Liver (tissue), 9 donors: ENCODE data around the gene TMEM108. TPM values are rescaled to one million over a fixed set of nuclear protein-coding genes. Genes with fewer than 3 reads are reported as not detected.

ENCODE experiments used
- DNase-seq: peaks from one replicate; pipeline ENCODE4 v3.0.0-alpha.2; 2017; ENCODE audit warnings: low spot score
- H3K27ac ChIP-seq, 2 donors: one replicate each; pipeline ENCODE4 v1.7.0; 2013; ENCODE audit warnings: inconsistent platforms in 2 of 2, low read length in 2 of 2, control low read depth in 1 of 2, low read depth in 1 of 2, mild to moderate bottlenecking in 1 of 2
- H3K27me3 ChIP-seq, 4 donors: one replicate each; pipeline versions ENCODE4 v1.6.1 to v1.7.0; 2013; ENCODE audit warnings: low read length in 3 of 4, inconsistent platforms in 1 of 4, mild to moderate bottlenecking in 1 of 4, moderate library complexity in 1 of 4; ENCODE audit not compliant: control insufficient read depth in 4 of 4, insufficient read depth in 4 of 4
- H3K36me3 ChIP-seq, 4 donors: one replicate each; pipeline versions ENCODE4 v1.6.1 to v1.7.0; 2013; ENCODE audit warnings: low read length in 3 of 4, mild to moderate bottlenecking in 3 of 4, low read depth in 1 of 4, moderate library complexity in 1 of 4; ENCODE audit not compliant: control insufficient read depth in 4 of 4, insufficient read depth in 3 of 4
- H3K4me1 ChIP-seq, 4 donors: one replicate each; pipeline versions ENCODE4 v1.6.1 to v1.7.0; 2013; ENCODE audit warnings: low read length in 3 of 4, mild to moderate bottlenecking in 3 of 4, moderate library complexity in 1 of 4; ENCODE audit not compliant: control insufficient read depth in 4 of 4, insufficient read depth in 4 of 4
- H3K4me3 ChIP-seq, 3 donors: one replicate each; pipeline versions ENCODE4 v1.6.1 to v1.7.0; 2013; ENCODE audit warnings: low read length in 3 of 3, control low read depth in 1 of 3, low read depth in 1 of 3, mild to moderate bottlenecking in 1 of 3
- H3K9ac ChIP-seq, 2 donors: one replicate each; pipeline ENCODE4 v1.7.0; 2013; ENCODE audit warnings: low read length in 2 of 2, mild to moderate bottlenecking in 2 of 2, moderate library complexity in 2 of 2, control low read depth in 1 of 2, low read depth in 1 of 2
- H3K9me3 ChIP-seq, 4 donors: one replicate each; pipeline versions ENCODE4 v1.6.1 to v1.7.0; 2013; ENCODE audit warnings: low read length in 3 of 4; ENCODE audit not compliant: control insufficient read depth in 4 of 4
- EGR1 ChIP-seq, 2 donors: IDR thresholded peaks; 2 replicates each; pipeline ENCODE4 v1.6.1; 2016 to 2018; ENCODE audit warnings: antibody characterized with exemption in 2 of 2, low read depth in 2 of 2
- FOXA1 ChIP-seq: IDR thresholded peaks from 2 replicates; pipeline ENCODE4 v1.6.1; 2016; ENCODE audit warnings: antibody characterized with exemption
- FOXA2 ChIP-seq: IDR thresholded peaks from 2 replicates; pipeline ENCODE4 v1.6.1; 2016; ENCODE audit warnings: antibody characterized with exemption
- GABPA ChIP-seq, 2 donors: IDR thresholded peaks in 1 of 2; conservative IDR thresholded peaks in 1 of 2; 2 replicates each; pipeline ENCODE4 v1.6.1; 2016; ENCODE audit warnings: antibody characterized with exemption in 2 of 2, mild to moderate bottlenecking in 1 of 2, moderate library complexity in 1 of 2
- HNF4A ChIP-seq, 2 donors: conservative IDR thresholded peaks; 2 replicates each; pipeline ENCODE4 v1.6.1; 2016; ENCODE audit warnings: antibody characterized with exemption in 2 of 2, mild to moderate bottlenecking in 2 of 2
- HNF4G ChIP-seq: IDR thresholded peaks from 2 replicates; pipeline ENCODE4 v1.6.1; 2016; ENCODE audit warnings: antibody characterized with exemption
- JUND ChIP-seq, 2 donors: IDR thresholded peaks; 2 replicates each; pipeline ENCODE4 v1.6.1; 2016; ENCODE audit warnings: antibody characterized with exemption in 2 of 2
- NR2F2 ChIP-seq: IDR thresholded peaks from 2 replicates; pipeline ENCODE4 v1.6.1; 2016; ENCODE audit warnings: antibody characterized with exemption
- RAD21 ChIP-seq, 2 donors: IDR thresholded peaks; 2 replicates each; pipeline ENCODE4 v1.6.1; 2016; ENCODE audit warnings: antibody characterized with exemption in 2 of 2, mild to moderate bottlenecking in 2 of 2
- RXRA ChIP-seq, 2 donors: IDR thresholded peaks; 2 replicates each; pipeline ENCODE4 v1.6.1; 2017 to 2018; ENCODE audit warnings: antibody characterized with exemption in 2 of 2, mild to moderate bottlenecking in 1 of 2
- SP1 ChIP-seq: IDR thresholded peaks from 2 replicates; pipeline ENCODE4 v1.6.1; 2018; ENCODE audit warnings: antibody characterized with exemption, mild to moderate bottlenecking
- TAF1 ChIP-seq: conservative IDR thresholded peaks from 2 replicates; pipeline ENCODE4 v1.6.1; 2016; ENCODE audit warnings: antibody characterized with exemption, mild to moderate bottlenecking
- YY1 ChIP-seq: IDR thresholded peaks from 2 replicates; pipeline ENCODE4 v1.6.1; 2016; ENCODE audit warnings: antibody characterized with exemption, mild to moderate bottlenecking
- WGBS: extraction: QIAGEN DNeasy Blood & Tissue Kit; methylation state at CpG from one replicate; pipeline ENCODE4 v1.1.7; 2013; 5-methylcytosine and 5-hydroxymethylcytosine counted together
- polyA plus RNA-seq, 2 donors: library from polyadenylated mRNA; stranded (reverse) in 1 of 2; unstranded in 1 of 2; fragments of 200-250 nt in 1 of 2; fragments of >200 nt in 1 of 2; fragmentation: Nextera tagmentation in 1 of 2; extraction: Ambion mirVana in 1 of 2; gene quantifications; one replicate each; pipeline versions ENCODE4 v1.2.1 to v1.2.3, GENCODE V29; 2013 to 2015
- total RNA-seq, 2 donors: library from RNA; depleted of rRNA; stranded (reverse); fragments of >200 nt; gene quantifications; one replicate each; pipeline ENCODE4 v1.2.3, GENCODE V29; 2014
- TF ChIP-seq, protein P1 (sequence below): IDR thresholded peaks from 2 replicates; pipeline ENCODE4 v1.6.1; 2016; ENCODE audit warnings: antibody characterized with exemption
- TF ChIP-seq, protein P2 (sequence below): IDR thresholded peaks from 2 replicates; pipeline ENCODE4 v1.6.1; 2016; ENCODE audit warnings: antibody characterized with exemption
- TF ChIP-seq, protein P3 (sequence below): fragments of 150-350 bp; IDR thresholded peaks from 2 replicates; pipeline ENCODE4 v1.5.1; 2017; ENCODE audit warnings: improper control_type of control experiment, low read depth, low read length; ENCODE audit not compliant: missing input control
- TF ChIP-seq, protein P4 (sequence below): IDR thresholded peaks from 2 replicates; pipeline ENCODE4 v1.6.1; 2016; ENCODE audit warnings: antibody characterized with exemption
- TF ChIP-seq, protein P5 (sequence below): IDR thresholded peaks from 2 replicates; pipeline ENCODE4 v1.6.1; 2016; ENCODE audit warnings: antibody characterized with exemption, mild to moderate bottlenecking
- donor health status: healthy.
- donor health status: healthy.
- donor health status: healthy.
- donor health status: healthy.
- donor health status: healthy.

TMEM108 gene
- total and polyA plus RNA-seq, 4 donors = 0.05 to 0.10 TPM; not detected in 2

DNA sequence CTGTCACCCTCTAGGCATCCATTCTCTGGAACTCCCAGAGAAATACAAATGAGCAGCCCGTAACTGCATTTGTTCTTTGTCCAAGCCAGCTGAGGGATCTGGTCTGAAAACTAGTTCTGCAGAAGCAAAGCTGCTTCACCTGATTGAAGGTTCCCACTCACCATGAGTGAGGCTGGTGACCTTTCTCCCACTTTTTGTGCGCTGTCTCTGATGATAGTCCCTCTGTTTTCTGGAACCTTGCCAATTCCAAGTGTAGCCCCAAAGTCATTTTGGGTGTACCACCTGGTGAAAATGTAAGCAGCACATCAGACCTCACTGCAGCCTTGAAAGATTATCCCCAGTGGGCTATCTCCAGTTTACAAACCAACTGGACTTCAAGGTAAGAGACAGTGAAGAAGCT lies 322.3 kb downstream of the TMEM108 start:
- peaks cover 0 to 3% (median 0%) of the 10 kb centered on the region in 4 donors for H3K9me3 ChIP-seq
- H3K36me3 ChIP-seq = no peaks in the 10 kb centered on the region
- 88% methylated on average over 2 of the region's 2 CpGs for WGBS
- H3K27me3 ChIP-seq = no peaks in the 10 kb centered on the region
- H3K4me1 ChIP-seq = no peaks in the 10 kb centered on the region
- no peak overlapping the region for H3K4me3 ChIP-seq
- H3K9ac ChIP-seq = no peak overlapping the region
- H3K27ac ChIP-seq = no peak overlapping the region
- no peak for DNase-seq
- TF ChIP-seq, protein P1, sequence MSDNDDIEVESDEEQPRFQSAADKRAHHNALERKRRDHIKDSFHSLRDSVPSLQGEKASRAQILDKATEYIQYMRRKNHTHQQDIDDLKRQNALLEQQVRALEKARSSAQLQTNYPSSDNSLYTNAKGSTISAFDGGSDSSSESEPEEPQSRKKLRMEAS = no peak
- TF ChIP-seq FOXA2 (no peak), RAD21 (IDR thresholded peaks at IDR 0.05) (no peak), YY1 (no peak)

DNA sequence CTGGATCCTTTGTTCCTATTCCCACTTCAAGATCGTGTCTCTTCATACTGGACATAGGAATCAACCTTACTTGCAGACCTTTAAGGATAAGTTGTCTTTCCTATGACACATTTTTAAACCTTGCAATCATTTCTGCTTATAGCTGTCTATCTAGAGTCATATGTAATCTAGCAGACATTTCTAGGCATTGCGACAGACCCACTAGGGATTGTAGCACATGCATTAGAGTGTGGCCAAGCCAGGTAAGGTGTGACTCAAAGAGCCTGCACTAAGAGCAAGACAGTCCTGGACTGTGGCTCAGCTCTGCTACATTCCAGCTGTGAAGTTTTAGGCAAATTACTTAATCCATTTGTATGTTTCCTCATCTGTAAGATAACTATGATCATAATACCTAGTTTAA lies 322.8 kb downstream of the TMEM108 start:
- no peak for DNase-seq
- no peaks in the 10 kb centered on the region for H3K36me3 ChIP-seq
- H3K4me3 ChIP-seq = no peak overlapping the region
- WGBS = 85% methylated on average over 2 of the region's 2 CpGs
- H3K27me3 ChIP-seq = no peaks in the 10 kb centered on the region
- H3K9me3 ChIP-seq = peaks cover 0 to 3% (median 0%) of the 10 kb centered on the region in 4 donors
- H3K4me1 ChIP-seq = no peaks in the 10 kb centered on the region
- H3K27ac ChIP-seq = no peak overlapping the region
- TF ChIP-seq EGR1 (IDR thresholded peaks at IDR 0.05; ENCODE audit: low read depth in 2 of 2) (no peak), TAF1 (no peak), YY1 (no peak), RAD21 (IDR thresholded peaks at IDR 0.05) (no peak), JUND (IDR thresholded peaks at IDR 0.05) (no peak), SP1 (no peak), FOXA2 (no peak), RXRA (IDR thresholded peaks at IDR 0.05) (no peak), NR2F2 (no peak), GABPA (IDR thresholded peaks at IDR 0.05 in 1 of 2, conservative IDR thresholded peaks at IDR 0.05 in 1 of 2) (no peak), HNF4G (no peak), HNF4A (conservative IDR thresholded peaks at IDR 0.05) (no peak), FOXA1 (no peak)
- TF ChIP-seq, protein P2, sequence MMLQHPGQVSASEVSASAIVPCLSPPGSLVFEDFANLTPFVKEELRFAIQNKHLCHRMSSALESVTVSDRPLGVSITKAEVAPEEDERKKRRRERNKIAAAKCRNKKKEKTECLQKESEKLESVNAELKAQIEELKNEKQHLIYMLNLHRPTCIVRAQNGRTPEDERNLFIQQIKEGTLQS = no peak
- TF ChIP-seq, protein P3, sequence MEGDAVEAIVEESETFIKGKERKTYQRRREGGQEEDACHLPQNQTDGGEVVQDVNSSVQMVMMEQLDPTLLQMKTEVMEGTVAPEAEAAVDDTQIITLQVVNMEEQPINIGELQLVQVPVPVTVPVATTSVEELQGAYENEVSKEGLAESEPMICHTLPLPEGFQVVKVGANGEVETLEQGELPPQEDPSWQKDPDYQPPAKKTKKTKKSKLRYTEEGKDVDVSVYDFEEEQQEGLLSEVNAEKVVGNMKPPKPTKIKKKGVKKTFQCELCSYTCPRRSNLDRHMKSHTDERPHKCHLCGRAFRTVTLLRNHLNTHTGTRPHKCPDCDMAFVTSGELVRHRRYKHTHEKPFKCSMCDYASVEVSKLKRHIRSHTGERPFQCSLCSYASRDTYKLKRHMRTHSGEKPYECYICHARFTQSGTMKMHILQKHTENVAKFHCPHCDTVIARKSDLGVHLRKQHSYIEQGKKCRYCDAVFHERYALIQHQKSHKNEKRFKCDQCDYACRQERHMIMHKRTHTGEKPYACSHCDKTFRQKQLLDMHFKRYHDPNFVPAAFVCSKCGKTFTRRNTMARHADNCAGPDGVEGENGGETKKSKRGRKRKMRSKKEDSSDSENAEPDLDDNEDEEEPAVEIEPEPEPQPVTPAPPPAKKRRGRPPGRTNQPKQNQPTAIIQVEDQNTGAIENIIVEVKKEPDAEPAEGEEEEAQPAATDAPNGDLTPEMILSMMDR = no peak
- TF ChIP-seq, protein P4, sequence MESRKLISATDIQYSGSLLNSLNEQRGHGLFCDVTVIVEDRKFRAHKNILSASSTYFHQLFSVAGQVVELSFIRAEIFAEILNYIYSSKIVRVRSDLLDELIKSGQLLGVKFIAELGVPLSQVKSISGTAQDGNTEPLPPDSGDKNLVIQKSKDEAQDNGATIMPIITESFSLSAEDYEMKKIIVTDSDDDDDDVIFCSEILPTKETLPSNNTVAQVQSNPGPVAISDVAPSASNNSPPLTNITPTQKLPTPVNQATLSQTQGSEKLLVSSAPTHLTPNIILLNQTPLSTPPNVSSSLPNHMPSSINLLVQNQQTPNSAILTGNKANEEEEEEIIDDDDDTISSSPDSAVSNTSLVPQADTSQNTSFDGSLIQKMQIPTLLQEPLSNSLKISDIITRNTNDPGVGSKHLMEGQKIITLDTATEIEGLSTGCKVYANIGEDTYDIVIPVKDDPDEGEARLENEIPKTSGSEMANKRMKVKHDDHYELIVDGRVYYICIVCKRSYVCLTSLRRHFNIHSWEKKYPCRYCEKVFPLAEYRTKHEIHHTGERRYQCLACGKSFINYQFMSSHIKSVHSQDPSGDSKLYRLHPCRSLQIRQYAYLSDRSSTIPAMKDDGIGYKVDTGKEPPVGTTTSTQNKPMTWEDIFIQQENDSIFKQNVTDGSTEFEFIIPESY = no peak
- TF ChIP-seq, protein P1 = no peak
- TF ChIP-seq, protein P5, sequence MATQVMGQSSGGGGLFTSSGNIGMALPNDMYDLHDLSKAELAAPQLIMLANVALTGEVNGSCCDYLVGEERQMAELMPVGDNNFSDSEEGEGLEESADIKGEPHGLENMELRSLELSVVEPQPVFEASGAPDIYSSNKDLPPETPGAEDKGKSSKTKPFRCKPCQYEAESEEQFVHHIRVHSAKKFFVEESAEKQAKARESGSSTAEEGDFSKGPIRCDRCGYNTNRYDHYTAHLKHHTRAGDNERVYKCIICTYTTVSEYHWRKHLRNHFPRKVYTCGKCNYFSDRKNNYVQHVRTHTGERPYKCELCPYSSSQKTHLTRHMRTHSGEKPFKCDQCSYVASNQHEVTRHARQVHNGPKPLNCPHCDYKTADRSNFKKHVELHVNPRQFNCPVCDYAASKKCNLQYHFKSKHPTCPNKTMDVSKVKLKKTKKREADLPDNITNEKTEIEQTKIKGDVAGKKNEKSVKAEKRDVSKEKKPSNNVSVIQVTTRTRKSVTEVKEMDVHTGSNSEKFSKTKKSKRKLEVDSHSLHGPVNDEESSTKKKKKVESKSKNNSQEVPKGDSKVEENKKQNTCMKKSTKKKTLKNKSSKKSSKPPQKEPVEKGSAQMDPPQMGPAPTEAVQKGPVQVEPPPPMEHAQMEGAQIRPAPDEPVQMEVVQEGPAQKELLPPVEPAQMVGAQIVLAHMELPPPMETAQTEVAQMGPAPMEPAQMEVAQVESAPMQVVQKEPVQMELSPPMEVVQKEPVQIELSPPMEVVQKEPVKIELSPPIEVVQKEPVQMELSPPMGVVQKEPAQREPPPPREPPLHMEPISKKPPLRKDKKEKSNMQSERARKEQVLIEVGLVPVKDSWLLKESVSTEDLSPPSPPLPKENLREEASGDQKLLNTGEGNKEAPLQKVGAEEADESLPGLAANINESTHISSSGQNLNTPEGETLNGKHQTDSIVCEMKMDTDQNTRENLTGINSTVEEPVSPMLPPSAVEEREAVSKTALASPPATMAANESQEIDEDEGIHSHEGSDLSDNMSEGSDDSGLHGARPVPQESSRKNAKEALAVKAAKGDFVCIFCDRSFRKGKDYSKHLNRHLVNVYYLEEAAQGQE = no peak
- no peak overlapping the region for H3K9ac ChIP-seq
